Activated CD4-positive, CD25-positive, alpha-beta regulatory T cell treated with anti-CD3 and anti-CD28 coated beads, Interleukin-2, amount 50 U/mL, for 72 hours (primary cell): ENCODE results near the gene SERPINE3.

Experiments used
- DNase-seq: peaks from one replicate; pipeline ENCODE4 v3.0.0; 2021

The SERPINE3 gene

GRCh38 chr13:51329606-51330005 is 9.9 kb upstream of the SERPINE3 start:
- no peak for DNase-seq

- DNase-seq: no peak
Observed at GRCh38 chr13:51330791-51331190, 8.7 kb upstream of the SERPINE3 start.

DNA sequence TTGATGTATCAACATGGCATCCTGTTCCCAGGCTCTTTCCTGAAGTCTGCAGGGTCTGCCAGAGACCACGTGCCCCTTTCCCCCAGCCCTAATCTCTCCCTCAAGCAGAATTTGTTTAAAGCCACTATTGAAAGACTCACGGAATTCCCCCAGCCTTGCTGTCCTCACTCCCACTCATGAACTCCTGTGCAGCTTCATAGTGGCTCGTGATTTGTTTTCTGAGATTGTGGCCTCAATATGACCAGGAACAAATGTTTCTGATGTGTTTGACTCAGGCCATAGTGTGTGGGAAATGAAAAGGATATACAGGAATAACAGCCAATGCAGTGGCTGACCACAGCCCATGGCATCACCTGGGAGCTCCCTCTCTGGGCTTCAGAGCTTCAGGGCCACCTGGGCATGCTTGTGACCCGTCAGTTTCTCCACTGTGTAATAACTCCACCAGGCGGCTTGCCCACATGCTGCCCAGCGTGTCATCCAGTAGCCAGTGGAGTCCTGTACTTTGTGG is 8.1 kb upstream of the SERPINE3 start:
- no peak for DNase-seq

DNA sequence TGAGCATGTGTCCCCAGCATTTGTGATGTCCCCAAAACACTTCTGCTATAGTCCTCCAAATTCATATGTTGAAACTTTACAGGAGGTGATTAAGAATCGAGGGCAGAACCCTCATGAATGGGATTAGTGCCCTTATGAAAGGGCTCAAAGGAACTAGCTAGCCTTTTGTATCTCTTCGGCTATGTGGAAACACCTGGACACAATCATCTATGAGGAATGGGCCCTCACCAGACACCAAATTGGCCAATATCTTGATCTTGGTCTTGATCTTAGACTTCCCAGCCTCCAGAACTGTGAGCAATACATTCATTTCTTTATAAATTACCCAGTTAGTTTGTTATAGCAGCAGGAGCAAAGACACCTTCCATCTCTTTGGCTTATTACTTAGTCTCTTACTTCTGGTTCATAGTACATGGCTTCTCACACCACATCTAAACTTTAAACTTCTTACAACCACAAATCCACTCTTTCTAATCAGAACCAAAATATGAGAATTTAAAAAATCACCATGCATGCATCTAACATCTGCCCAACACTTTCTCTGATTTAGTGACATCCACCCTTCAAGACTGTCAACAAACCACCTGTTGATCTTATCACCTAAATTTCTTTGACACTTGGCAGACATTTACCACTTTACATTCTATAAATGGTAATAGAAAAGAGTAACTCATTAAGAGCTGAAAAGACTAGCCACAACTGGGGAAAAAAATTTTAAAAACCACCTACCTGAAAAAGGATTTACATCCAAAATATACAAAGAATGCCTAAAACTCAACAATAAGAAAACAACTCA is 6.7 kb upstream of the SERPINE3 start:
- no peak for DNase-seq

DNA sequence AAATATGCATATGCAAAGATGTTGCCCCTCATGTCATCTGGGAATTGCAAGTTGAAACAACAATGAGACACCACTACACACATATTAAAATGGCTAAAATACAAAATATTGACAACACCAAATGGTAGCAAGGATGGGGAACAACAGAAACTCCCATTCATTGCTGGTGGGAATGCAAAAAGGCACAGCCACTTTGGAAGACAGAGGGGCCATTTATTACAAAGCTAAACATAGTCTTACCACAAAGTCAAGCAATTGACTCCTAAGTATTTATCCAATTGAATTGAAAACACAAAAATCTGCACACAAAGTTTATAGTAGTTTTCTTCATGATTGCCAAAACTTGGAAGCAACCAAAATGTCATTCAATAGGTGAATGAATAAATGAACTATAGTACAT is 6.1 kb upstream of the SERPINE3 start:
- DNase-seq: no peak

GRCh38 chr13:51333826-51334225 is 5.7 kb upstream of the SERPINE3 start:
- no peak for DNase-seq

GRCh38 chr13:51336746-51337145 is 2.7 kb upstream of the SERPINE3 start:
- no peak for DNase-seq

DNA sequence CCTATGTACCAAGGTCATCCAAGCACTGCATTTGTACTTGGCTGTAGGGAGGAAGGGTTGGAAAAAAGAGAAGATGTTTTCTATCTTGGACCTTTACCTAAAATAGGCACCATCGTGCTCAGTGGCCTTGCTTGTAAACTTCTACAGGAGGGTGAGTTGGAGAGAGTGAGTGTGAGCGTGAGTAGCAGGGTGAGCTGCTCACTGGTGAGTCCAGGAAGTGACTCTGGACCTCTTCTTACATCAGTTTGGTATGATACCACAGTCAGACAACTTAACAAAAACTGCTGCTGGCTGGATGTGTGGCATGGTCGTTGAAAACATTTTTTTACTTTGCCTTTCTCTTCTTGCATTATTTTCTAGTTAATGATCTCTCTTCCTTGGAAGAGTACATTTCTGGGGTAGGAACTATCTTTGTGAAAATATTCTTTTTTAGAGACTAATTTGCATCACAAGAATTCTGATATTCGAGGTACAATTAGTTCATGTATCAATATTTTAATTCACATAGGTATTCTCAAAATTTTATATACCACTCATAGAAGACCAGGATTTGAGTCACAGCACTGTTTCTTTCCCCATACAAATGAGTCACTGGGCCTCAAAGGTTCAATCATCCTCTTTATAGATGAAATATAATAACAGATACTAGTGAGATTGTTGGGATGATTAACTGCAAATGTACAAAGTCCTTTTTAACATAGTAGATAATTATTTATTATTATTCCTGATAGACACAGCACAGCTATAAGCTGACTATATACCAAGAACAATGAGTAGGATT is 651 bp downstream of the SERPINE3 start:
- DNase-seq: no peak

DNA sequence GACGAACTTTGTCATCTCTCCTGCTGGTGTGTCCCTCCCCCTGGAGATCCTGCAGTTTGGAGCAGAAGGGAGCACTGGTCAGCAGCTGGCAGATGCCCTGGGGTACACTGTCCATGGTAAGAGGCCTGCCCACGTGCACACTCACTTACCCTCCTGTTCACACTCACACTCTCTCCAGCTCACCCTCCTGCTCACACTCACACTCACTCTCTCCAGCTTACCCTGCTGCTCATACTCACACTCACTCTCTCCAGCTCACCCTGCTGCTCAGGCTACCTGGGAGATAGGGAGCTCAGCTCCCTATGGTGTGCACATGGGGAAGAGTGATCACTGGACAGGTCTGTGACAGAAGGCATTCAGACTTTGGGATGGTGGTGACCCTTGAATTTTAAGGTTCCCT is 1.7 kb downstream of the SERPINE3 start:
- DNase-seq: no peak

DNA sequence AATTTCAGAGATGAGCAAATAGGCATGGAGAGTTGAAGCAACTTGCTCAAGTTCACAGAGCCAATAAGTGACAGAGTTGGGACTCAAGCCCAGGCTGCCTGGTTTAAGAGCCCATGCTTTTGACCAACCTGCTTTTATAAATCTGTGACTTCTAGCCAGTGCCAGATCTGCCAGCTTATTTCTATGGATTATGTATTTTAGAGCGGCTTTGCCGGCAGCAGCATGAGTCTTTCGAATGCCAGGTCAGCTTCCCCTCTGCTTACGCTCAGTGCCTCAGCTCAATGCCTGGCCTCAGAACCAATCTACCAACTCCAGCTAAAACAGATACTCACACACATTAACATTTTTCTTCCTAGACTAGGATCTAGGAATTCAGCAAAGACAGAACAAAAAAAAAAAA is 2.3 kb downstream of the SERPINE3 start:
- DNase-seq: no peak

GRCh38 chr13:51342706-51343105 is 3.2 kb downstream of the SERPINE3 start:
- no peak for DNase-seq

GRCh38 chr13:51343475-51343874 is 4.0 kb downstream of the SERPINE3 start:
- DNase-seq: no peak

- no peak for DNase-seq
Observed at GRCh38 chr13:51346397-51346796, 6.9 kb downstream of the SERPINE3 start.

- no peak for DNase-seq
Observed at GRCh38 chr13:51347099-51347498, 7.6 kb downstream of the SERPINE3 start.

DNA sequence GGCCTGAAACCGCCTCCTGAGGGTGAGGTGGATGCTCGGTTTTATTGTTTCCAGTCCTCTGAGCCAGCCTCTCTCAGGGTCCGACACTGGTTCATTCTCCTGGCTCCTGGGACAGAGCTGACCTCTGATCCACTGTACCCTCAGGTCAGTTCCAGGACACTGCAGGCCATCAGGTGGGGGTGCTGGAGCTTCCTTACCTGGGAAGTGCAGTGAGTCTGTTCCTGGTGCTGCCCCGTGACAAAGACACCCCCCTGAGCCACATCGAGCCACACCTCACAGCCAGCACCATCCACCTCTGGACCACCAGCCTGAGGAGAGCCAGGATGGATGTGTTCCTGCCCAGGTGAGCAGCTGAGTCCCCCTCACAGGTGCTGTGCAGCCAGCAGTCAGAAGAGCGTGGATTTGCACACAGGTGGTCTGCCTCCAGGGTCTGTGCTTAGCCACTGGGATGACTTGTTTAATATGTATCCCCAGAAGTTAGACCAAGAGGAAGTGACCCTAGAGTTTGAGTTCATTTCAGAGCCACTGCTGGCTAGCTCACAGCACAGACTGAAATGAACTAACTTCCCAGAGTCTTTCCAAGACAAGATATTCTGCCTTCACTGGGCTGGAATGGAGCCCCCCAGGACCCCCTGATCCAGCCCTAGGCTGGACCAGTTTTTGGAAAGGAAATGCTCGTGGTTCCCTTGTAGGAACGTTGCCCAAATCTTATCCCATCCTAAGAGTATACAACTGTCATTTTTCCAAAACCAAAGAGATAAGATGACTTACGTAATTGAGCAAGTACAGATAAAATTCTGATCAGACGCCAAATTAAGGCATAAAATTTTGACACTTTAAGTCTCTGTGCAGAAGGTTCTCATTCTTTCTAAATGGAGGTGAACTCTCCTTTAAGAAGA is 8.8 kb downstream of the SERPINE3 start:
- no peak for DNase-seq

- DNase-seq: no peak
Observed at GRCh38 chr13:51349016-51349415, 9.5 kb downstream of the SERPINE3 start.

- no peak for DNase-seq
Observed at GRCh38 chr13:51355217-51355616, 15.7 kb downstream of the SERPINE3 start.

- no peak for DNase-seq
Observed at GRCh38 chr13:51357928-51358595, 18.6 kb downstream of the SERPINE3 start.

DNA sequence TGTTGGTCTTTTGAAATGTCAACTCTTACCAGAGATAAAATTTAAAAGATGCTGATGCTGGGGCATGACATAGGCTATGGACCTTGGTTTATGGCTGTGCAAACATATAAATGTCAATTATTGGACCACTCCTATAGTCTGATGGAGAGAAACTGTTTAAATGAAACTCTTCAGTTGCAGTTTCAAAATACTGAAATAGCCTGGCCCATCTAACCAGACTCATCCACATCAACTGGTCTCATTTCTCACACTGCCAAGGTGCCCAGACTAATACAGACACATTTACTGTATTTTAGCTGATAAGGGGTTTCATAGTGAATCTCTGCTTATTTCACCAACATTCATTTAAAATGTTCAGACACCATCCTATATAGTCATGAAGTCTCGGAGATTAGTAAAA is 19.9 kb downstream of the SERPINE3 start:
- no peak for DNase-seq

- no peak for DNase-seq
Observed at GRCh38 chr13:51360489-51360888, 21.0 kb downstream of the SERPINE3 start.

GRCh38 chr13:51361106-51361505 is 21.6 kb downstream of the SERPINE3 start:
- no peak for DNase-seq

DNA sequence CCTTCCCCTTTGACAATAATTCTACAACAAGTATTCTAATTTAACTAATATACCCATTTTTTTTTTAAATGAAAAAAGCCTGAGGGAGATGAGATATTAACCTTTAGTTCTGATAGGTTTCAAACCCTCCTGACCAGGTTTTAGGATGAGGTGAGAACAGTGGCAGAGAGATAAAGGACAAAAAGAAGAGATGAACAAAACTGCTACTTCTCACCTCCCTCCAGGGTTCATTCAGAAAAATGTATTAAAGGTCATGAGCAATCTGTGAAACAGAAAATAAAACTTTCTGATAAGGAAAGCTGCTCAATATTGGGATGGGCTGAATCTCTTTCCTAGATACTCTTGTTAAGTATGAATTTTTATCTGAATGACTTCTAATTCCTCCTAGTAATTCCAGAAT is 24.1 kb downstream of the SERPINE3 start:
- no peak for DNase-seq
